ENCODE measurements around the gene RBL2. TPM values are rescaled to one million over a fixed set of nuclear protein-coding genes. Genes with fewer than 3 reads are reported as not detected.
A peak's percentile ranks its signal among the peaks of the same experiment; 100 is the strongest.
"Not testable (repeated sequence)": the region's sequence is repeated elsewhere in the genome, so short reads cannot be mapped to it uniquely, and the experiment has no call there.

The RBL2 gene
- total and polyA plus RNA-seq, 5 donors = 26.2 to 47.4 (median 44.5) TPM

DNA sequence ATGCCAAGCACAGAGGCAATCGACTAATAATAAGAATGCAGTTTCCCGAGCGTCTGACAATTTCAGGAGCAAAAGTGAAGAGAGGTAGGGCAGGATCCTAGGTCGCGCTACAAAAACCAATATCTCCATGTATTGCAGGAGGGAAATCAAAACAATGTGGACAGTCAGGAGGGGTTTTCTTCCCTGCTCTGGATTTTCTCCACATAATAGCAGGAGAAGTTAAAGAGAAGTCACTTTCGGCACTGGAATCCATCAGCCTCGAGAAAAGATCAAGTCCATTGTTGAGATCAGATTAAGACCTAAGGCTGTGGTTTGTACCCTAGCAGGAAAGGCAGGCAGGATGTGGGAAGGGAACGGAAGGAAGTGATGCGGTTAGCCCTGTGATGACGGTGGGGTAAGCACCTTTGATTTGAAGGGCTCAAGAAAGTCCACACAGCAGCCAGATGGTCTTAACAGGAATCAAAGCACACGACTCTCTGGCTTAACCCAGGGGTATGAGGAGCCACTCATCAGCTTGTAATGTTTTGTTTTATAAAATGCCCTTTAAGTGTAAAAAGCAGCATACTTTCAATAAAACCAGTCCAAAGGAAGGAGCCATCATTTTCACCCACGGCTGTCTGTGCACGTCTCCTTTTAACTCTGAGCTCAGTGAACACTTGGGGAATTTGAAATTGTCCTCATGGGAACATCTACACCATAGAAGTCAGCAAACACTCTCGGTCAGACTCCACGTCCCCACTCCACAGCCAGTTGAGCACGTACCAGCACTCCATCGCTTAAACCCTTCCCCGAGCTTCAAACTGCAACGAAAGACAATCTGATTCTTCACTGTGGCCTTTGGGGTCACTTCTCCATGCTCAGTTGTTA lies 84.5 kb downstream of the RBL2 start:
- Histone ChIP-seq H3K4me3 (ENCODE audit: low read length) (no peak overlapping the region), H3K27me3 (ENCODE audit: control insufficient read depth, insufficient read depth) (no peaks in the 10 kb centered on the region), H3K27ac (ENCODE audit: low read length) (peak overlapping the region; percentile 93), H3K4me1 (ENCODE audit: control insufficient read depth, insufficient read depth, low read length) (peaks cover 3% of the 10 kb centered on the region), H3K9me3 (ENCODE audit: control insufficient read depth, low read length) (no peaks in the 10 kb centered on the region)
- WGBS = 57% methylated on average over 19 of the region's 19 CpGs
- ATAC-seq (peak; percentile 85 to 95), DNase-seq (peak in 2 of 3 donors; percentile 60 to 68)
- intact Hi-C loops (cut with DNase I) = no loop called here

DNA sequence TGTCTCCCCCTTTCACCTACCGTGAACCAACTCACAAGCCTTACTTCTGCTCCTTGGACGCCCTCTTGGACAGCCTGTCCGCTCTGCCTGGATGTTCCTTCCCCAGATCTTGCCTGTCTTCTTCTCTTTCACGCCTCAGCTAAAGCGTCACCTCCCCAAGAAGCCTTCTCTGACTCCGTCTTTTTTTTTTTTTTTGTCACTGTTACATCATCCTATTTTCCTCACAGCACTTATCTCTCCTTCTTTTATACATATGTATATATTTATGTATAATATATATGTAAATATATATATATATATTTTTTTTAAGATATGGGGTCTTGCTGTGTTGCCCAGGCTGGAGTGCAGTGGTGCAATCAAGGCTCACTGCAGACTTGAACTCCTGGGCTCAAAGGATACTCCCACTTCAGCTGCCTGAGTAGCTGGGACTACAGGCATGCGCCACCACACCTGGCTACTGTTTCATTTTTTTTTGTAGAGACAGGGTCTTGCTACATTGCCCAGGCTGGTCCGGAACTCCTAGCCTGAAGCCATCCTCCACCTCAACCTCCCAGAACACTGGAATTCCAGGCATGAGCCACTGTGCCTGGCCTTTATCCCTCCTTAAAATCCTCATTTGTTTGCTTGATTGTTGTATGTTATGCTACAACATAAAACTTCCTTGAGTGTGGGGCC lies 85.3 kb downstream of the RBL2 start:
- Histone ChIP-seq H3K4me1 (ENCODE audit: control insufficient read depth, insufficient read depth, low read length) (peaks cover 3% of the 10 kb centered on the region), H3K4me3 (ENCODE audit: low read length) (no peak overlapping the region), H3K27ac (ENCODE audit: low read length) (peak overlapping the region; percentile 75), H3K9me3 (ENCODE audit: control insufficient read depth, low read length) (no peaks in the 10 kb centered on the region), H3K27me3 (ENCODE audit: control insufficient read depth, insufficient read depth) (no peaks in the 10 kb centered on the region)
- 83% methylated on average over 8 of the region's 8 CpGs for WGBS
- DNase-seq = peak in 1 of 3 donors; percentile 2
- intact Hi-C loops (cut with DNase I) = no loop called here
- no peak for ATAC-seq

GRCh38 chr16:53523126-53523804 lies 89.0 kb downstream of the RBL2 start:
- DNase-seq = peak in 1 of 3 donors; percentile 30
- H3K4me1 ChIP-seq (ENCODE audit: control insufficient read depth, insufficient read depth, low read length) = peaks cover 3% of the 10 kb centered on the region
- no peaks in the 10 kb centered on the region for H3K9me3 ChIP-seq (ENCODE audit: control insufficient read depth, low read length)
- no peak for ATAC-seq
- no peak overlapping the region for H3K4me3 ChIP-seq (ENCODE audit: low read length)
- H3K27me3 ChIP-seq (ENCODE audit: control insufficient read depth, insufficient read depth) = no peaks in the 10 kb centered on the region
- intact Hi-C loops (cut with DNase I) = no loop called here
- H3K27ac ChIP-seq (ENCODE audit: low read length) = no peak overlapping the region
- 93% methylated on average over 21 of the region's 21 CpGs for WGBS

DNA sequence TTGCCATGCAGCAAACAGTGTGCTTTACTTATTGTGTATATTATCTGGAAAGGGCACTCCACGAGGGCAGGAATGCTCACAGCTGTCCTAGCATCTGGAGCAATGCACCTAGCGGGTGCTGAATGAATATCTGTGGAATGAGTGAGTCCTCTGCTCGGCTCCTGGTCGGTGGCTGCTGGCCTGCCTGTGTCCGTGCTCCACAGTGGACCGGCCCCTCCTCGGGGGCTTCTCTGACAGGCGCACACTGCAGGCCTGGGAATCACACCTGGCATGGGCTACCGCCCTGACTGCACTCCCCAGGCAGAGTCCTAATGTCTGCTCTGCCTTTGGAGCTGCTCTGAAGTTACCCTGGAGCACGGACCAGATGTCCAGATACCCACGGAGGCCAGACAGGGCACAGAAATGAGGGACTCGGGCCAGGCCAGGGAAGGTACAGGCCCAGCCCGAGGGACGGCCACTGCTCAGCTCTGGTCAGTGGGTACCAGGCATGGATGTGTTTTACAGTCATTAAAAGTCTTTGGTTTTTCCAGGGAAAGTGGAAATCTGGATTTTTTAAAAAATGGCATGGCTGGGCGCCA lies 89.8 kb downstream of the RBL2 start:
- Histone ChIP-seq H3K27me3 (ENCODE audit: control insufficient read depth, insufficient read depth) (no peaks in the 10 kb centered on the region), H3K4me3 (ENCODE audit: low read length) (no peak overlapping the region), H3K4me1 (ENCODE audit: control insufficient read depth, insufficient read depth, low read length) (peaks cover 3% of the 10 kb centered on the region), H3K27ac (ENCODE audit: low read length) (no peak overlapping the region), H3K9me3 (ENCODE audit: control insufficient read depth, low read length) (no peaks in the 10 kb centered on the region)
- intact Hi-C loops (cut with DNase I) = no loop called here
- peak in 1 of 2 donors; percentile 13 for ATAC-seq
- WGBS = 93% methylated on average over 15 of the region's 15 CpGs
- peak in 1 of 3 donors; percentile 18 for DNase-seq

DNA sequence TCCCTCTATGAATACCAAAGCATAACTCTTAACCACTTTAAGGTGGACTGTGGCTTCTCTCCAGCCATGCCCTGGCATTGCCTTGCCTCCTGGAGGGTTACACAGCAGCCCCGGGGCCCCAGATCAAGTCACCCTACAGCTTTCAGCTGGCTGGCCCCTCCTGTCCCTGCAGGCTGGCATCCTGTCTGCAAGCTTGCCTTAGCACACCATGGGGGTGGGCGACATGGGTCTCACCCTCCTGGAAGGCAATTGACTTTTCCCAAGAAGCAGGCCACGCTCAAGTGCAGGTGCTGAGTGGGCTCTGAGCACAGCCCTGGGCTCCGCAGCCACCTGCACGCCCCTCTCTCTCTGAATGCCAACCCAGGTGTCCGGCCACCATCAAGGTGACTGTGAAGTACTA lies 94.5 kb downstream of the RBL2 start:
- intact Hi-C loops (cut with DNase I) = no loop called here
- 94% methylated on average over 6 of the region's 6 CpGs for WGBS
- Histone ChIP-seq H3K9me3 (ENCODE audit: control insufficient read depth, low read length) (no peaks in the 10 kb centered on the region), H3K27ac (ENCODE audit: low read length) (no peak overlapping the region), H3K27me3 (ENCODE audit: control insufficient read depth, insufficient read depth) (no peaks in the 10 kb centered on the region), H3K4me3 (ENCODE audit: low read length) (no peak overlapping the region), H3K4me1 (ENCODE audit: control insufficient read depth, insufficient read depth, low read length) (no peaks in the 10 kb centered on the region)
- no peak for ATAC-seq
- peak in 1 of 3 donors; percentile 33 for DNase-seq

- intact Hi-C loops (cut with DNase I) = no loop called here
- 74% methylated on average over 14 of the region's 14 CpGs for WGBS
- Histone ChIP-seq H3K9me3 (ENCODE audit: control insufficient read depth, low read length) (no peaks in the 10 kb centered on the region), H3K27ac (ENCODE audit: low read length) (no peak overlapping the region), H3K27me3 (ENCODE audit: control insufficient read depth, insufficient read depth) (no peaks in the 10 kb centered on the region), H3K4me1 (ENCODE audit: control insufficient read depth, insufficient read depth, low read length) (no peaks in the 10 kb centered on the region), H3K4me3 (ENCODE audit: low read length) (no peak overlapping the region)
- ATAC-seq (no peak), DNase-seq (no peak)
Observed at GRCh38 chr16:53529513-53529912, 95.2 kb downstream of the RBL2 start.

GRCh38 chr16:53530046-53530445 lies 95.8 kb downstream of the RBL2 start:
- Histone ChIP-seq H3K9me3 (ENCODE audit: control insufficient read depth, low read length) (no peaks in the 10 kb centered on the region), H3K4me1 (ENCODE audit: control insufficient read depth, insufficient read depth, low read length) (no peaks in the 10 kb centered on the region), H3K27ac (ENCODE audit: low read length) (no peak overlapping the region), H3K4me3 (ENCODE audit: low read length) (no peak overlapping the region), H3K27me3 (ENCODE audit: control insufficient read depth, insufficient read depth) (no peaks in the 10 kb centered on the region)
- 73% methylated on average over 10 of the region's 10 CpGs for WGBS
- intact Hi-C loops (cut with DNase I) = no loop called here
- no peak for DNase-seq
- ATAC-seq = no peak

DNA sequence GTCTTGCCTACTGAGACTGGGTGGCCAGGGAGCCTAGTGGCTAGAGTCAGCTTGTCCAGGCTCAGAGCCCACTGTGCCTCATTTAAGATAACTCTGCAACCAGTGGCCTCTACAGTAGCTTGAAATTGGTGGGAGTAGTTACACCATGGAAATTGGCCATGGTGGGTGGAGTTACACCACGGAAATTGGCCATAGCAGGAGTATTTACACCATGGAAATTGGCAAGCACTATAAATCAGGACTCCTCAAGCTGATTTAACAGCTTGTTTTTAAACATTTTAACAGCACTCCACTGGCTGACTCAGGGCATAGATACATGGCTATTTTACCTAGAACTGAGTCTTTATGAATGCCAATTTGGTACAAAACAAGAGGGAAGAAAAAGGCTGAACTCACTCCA lies 96.5 kb downstream of the RBL2 start:
- Histone ChIP-seq H3K27ac (ENCODE audit: low read length) (no peak overlapping the region), H3K27me3 (ENCODE audit: control insufficient read depth, insufficient read depth) (no peaks in the 10 kb centered on the region), H3K9me3 (ENCODE audit: control insufficient read depth, low read length) (no peaks in the 10 kb centered on the region), H3K4me1 (ENCODE audit: control insufficient read depth, insufficient read depth, low read length) (no peaks in the 10 kb centered on the region), H3K4me3 (ENCODE audit: low read length) (no peak overlapping the region)
- intact Hi-C loops (cut with DNase I) = no loop called here
- ATAC-seq (no peak), DNase-seq (no peak)
- 66% methylated on average over 1 of the region's 1 CpG for WGBS

- intact Hi-C loops (cut with DNase I) = no loop called here
- DNase-seq (no peak), ATAC-seq (no peak)
- Histone ChIP-seq H3K27ac (ENCODE audit: low read length) (no peak overlapping the region), H3K9me3 (ENCODE audit: control insufficient read depth, low read length) (no peaks in the 10 kb centered on the region), H3K4me3 (ENCODE audit: low read length) (no peak overlapping the region), H3K4me1 (ENCODE audit: control insufficient read depth, insufficient read depth, low read length) (no peaks in the 10 kb centered on the region), H3K27me3 (ENCODE audit: control insufficient read depth, insufficient read depth) (no peaks in the 10 kb centered on the region)
- 80% methylated on average over 2 of the region's 2 CpGs for WGBS
Observed at GRCh38 chr16:53534206-53534605, 99.9 kb downstream of the RBL2 start.

DNA sequence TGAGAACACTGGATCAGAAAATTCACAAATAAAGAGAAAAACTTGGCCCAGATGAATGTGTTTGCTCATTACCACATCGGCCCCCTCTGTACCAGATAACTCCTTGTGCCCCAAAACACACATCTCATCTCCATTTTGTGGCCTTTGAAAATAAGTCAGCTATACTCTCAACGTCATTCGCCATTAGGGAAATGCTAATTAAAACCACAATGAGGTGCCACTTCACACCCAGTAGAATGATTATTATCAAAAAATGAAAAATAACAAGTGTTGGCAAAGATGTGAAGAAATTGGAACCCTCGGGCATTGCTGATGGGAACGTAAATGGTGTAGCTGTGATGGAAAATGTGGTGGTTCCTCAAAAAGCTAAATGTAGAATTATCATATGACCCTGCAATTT lies 103.4 kb downstream of the RBL2 start:
- H3K27ac ChIP-seq (ENCODE audit: low read length) = no peak overlapping the region
- no peak overlapping the region for H3K4me3 ChIP-seq (ENCODE audit: low read length)
- DNase-seq (no peak), ATAC-seq (no peak)
- H3K4me1 ChIP-seq (ENCODE audit: control insufficient read depth, insufficient read depth, low read length) = no peaks in the 10 kb centered on the region
- no peaks in the 10 kb centered on the region for H3K27me3 ChIP-seq (ENCODE audit: control insufficient read depth, insufficient read depth)
- intact Hi-C loops (cut with DNase I) = no loop called here
- 87% methylated on average over 5 of the region's 5 CpGs for WGBS
- H3K9me3 ChIP-seq (ENCODE audit: control insufficient read depth, low read length) = no peaks in the 10 kb centered on the region

GRCh38 chr16:53539346-53539745 lies 105.1 kb downstream of the RBL2 start:
- H3K4me1 ChIP-seq (ENCODE audit: control insufficient read depth, insufficient read depth, low read length); ATAC-seq; H3K27me3 ChIP-seq (ENCODE audit: control insufficient read depth, insufficient read depth); H3K9me3 ChIP-seq (ENCODE audit: control insufficient read depth, low read length); H3K27ac ChIP-seq (ENCODE audit: low read length); DNase-seq; H3K4me3 ChIP-seq (ENCODE audit: low read length); intact Hi-C loops (cut with DNase I): not testable (repeated sequence)
- WGBS = 94% methylated on average over 24 of the region's 27 CpGs
